Activated CD4-positive, CD25-positive, alpha-beta regulatory T cell treated with anti-CD3 and anti-CD28 coated beads, Interleukin-2, amount 50 U/mL, for 16 hours (primary cell): ENCODE results near the gene NKPD1.

Experiments used
- DNase-seq: peaks from one replicate; pipeline ENCODE4 v3.0.0-alpha.2; 2020; ENCODE audit warnings: low read depth, low spot score

NKPD1 gene

DNA sequence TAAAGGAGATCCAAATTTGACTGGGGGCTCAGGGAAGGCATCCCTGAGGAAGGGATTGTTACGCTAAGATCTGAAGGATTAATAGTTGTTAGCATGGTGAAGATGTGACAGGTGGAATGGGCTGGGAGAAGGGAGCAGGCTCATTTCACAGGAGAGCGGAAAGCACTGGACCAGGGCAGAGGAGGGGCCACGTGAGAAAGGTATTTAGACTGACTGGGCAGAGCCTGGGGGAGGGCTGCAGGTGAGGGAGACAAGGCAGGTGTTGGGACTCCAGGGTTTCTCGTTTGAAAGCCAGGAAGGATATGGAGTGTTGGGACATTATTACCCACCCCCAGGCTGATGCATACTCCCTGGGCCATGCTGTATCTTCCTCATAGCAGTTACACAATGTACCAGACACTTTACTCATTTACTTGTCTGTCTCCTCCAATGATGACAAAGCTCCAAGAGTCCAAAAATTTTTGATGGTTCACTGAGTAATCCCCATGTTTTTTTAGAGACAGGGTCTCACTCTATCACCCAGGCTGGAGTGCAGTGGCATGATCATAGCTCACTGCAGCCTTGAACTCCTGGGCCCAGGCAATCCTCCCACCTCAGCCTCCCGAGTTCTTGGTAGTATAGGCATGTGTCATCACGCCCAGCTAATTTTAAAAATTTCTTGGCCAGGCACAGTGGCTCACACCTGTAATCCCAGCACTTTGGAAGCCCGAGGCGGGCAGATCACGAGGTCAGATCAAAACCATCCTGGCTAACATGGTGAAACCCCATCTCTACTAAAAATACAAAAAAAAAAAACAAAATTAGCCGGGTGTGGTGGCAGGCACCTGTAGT, 14.9 kb upstream of the NKPD1 start:
- no peak for DNase-seq

DNA sequence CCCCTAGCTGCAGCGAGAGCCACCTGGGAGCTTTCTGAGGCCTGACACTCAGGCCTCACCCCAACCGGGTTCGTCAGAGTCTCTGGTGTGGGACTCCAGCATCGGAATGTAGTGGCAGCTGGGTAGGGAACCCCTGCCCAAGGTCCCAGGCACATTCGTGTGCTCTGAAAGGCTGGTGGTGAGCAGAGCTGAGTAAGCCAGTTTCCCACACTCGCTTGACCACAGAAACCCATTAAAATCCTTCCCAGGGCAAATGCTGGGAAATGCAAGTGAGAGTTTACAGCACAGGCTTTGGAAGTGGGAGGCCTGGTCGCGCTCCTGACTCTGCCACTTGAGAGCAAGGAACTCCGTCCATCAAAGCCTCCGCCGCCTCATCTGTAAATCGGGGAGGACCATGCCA, 13.0 kb upstream of the NKPD1 start:
- no peak for DNase-seq

DNA sequence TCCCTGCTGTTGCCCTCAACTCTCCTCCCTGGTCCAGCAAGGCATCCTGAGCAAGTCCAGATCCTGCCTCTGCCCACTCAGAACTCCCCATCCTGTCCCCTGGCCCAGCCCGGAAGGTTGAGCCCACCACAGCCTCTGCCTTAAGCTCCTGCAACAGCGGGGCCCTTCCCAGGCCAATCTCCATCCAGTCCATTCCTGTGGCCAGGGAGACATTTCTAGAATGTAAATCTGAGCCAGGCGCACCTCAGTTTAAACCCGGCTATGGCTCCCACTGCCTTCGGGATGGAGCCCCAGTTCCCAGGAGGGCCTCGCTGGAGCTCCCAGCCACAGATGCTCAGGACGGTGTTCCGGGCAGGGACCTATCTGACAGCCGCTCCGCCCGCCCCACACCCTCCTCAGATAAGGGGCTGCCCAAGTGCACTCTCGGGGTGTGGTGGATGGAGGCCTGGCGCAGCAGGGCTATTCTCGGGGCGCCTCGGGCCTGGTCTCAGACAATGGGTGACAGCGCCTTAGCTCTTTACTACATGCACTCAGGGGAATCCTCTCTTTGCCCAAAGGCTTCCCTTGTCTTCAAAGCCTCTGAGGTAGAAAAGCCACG, 11.9 kb upstream of the NKPD1 start:
- no peak for DNase-seq

DNA sequence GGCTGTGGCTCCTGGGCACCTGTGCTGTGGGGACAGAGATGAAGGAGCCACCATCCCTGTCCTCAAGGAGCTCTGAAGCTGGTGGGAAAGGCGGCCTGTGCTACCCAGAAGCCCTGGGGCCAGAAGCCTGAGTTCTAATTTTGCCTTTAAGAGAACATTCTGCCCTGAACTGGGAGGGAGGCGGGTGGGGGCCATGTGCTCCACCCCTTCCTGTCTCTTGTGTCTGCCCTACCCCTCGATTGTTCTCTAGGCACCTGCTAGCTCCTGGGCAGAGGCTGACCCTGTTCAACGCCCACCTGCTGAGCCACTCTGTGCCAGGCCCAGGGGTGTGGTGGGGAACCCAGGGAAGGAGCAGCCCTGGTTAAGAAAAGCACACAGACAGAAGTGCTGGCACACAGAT, 11.4 kb upstream of the NKPD1 start:
- no peak for DNase-seq

DNA sequence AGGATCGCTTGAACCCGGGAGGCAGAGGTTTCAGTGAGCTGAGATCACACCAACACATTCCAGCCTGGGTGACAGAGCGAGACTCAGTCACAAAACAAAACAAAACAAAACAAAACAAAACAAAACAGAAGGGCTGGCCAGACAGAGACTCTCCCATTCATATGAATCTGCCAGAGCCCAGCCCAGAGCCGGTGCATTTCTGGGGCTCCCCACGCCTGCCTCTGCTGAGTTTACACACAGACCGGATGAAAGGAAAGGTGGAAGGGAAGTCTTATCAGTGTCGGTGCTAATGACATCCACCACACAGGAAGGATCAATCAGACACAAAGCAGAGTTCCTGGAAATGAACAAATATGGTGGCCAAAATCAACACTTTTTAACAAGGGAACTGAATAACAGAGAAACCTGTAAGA, 10.4 kb upstream of the NKPD1 start:
- DNase-seq = no peak

DNA sequence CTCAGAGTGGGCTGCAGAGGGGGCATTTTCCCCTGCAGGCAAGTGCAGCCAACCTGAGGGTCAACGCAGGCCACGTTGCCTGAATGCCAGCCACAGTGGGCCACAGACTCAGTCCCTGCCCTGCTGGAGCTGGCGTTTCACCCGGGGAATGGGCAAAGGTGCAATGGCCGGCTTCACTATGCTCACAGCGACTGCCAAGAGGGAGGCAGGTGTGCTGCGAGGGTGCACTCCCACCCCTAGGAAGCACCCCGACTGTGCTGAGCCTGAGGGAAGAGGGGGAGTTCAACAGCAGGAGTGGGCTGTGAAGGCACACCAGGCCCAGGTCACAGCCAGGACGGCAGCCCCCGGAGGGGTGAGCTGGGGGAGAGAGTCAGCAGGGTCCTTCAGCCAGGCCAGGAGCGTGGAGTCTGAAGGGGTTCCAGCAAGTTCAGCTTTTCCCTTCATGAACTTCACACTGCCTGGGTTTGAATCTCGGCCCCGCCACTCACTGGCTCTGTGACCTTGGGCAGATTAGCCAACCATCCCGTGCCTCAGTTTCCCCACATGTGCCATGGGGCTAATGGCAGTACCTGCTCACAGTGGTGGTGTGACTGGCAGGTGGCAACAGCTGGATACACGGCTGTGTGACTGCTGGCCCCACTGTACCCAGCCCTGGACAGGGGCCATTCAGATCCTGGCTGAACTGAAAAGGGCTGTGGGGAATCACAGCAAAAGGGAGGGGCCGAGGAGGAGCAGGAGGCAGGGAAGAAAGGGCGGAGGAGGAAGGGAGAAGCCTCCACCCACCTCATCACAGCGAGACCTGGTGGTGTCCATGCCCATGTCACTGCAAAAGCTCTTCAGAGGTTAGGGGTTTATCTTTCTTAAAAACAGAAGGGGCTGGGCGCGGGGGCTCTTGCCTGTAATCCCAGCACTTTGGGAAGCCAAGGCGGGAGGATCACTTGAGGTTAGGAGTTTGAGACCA, 9.6 kb upstream of the NKPD1 start:
- no peak for DNase-seq

DNA sequence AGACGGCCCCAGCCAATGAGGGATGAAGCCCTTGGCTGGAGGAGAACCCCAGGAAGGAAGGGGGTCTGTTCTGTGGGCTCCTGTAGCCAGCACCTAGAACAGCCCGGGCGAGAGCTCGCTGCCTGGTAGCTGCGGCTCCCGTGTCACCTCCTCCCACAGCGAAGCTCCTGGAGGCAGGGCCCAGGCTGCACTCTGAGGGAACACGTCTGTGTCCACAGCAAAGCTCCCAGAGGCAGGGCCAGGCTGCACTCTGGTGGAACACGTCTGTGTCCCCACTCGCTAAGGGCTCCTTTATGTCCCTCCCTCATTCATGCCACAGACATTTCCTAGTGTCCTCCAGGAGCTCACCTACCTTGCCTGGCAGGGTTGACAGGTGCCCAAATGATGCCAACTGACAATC, 8.8 kb upstream of the NKPD1 start:
- no peak for DNase-seq

DNA sequence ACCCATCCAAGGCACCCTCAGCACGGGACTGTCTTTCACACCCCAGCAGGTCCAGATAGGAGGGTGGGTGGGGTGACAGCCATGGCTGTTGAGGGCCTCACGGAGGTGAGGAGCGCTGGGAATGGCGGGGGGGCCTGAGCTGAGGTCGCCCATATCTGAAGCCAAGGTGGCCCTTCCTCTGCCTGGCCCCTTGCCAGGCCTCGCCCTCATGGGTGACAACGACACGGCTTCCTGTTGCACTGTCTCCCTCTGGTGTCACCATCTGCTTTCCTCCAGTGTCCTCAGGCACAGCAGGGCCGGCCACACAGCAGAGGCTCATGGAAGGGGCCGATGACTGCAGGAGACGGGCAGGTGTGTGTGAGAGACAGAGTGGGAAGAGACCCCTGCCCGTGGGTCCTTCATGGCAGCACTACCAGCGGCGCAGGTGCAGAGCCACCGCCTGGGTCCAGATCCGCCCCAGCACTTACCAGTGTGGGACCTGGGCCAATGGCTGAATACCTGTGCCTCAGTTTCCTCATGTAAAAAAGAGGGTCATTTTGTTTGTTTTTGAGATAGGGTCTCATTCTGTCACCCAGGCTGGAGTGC, 8.1 kb upstream of the NKPD1 start:
- DNase-seq = no peak

DNA sequence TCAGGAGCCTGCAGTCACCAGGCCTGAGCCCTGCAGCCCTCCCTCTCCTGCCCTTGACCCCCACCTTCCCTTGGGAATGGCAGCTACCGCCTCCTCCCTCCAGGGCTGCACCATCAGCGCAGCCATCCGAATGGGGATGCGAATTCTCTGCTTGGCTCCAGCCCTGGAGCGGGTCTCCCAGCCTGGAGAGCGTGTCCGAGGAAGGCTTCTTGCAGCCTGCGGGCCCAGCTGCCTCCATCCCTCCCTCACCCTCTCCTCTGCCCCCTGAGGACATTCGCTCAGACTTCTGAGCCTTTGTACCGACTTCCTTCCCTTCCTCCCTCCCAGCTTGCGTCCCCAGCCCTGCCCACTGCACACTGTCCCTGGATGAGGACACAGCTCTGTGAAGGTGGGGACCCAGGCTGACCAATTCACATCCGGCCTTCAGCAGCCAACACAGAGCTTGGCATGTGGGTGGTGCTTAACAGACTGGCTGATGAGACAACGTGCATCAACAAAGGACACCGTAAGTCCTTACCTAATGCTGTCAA, 6.0 kb upstream of the NKPD1 start:
- no peak for DNase-seq

DNA sequence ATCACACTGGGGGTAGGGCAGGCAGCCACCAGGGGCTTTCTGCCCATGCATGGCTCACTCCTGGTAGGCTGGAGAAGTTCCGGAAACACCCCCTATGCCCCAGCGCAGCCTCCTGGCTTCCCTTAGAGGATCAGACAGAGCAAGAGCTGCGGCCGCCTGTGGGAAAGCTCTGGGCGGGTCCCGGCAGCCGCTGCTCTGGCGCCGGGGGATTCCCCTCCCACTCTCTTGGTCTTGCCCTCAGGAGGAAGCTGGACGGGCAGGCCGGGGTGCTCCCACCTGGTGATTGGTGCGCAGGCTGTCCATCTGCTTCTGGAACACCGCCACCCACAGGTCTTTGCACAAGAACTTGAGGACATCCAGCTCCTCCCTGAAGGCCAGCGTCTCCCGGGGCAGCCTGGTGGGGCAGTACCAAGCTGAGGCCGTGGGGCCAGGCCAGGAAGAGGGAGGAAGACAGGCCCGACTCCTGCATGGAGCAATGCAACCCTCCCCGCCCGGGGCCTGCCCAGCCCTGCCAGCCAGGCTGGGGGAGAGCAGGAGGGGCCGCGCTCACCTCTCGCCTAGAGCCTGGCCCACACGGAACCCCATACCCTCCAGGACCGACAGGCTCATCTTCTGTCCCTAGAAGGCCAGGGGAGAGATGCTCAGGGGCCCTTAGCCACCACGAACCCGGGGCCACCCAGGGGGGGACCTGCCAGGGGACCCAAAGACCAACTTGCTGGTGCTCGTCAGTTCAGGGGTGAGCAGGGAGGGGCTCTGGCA, 4.0 kb upstream of the NKPD1 start:
- no peak for DNase-seq

DNA sequence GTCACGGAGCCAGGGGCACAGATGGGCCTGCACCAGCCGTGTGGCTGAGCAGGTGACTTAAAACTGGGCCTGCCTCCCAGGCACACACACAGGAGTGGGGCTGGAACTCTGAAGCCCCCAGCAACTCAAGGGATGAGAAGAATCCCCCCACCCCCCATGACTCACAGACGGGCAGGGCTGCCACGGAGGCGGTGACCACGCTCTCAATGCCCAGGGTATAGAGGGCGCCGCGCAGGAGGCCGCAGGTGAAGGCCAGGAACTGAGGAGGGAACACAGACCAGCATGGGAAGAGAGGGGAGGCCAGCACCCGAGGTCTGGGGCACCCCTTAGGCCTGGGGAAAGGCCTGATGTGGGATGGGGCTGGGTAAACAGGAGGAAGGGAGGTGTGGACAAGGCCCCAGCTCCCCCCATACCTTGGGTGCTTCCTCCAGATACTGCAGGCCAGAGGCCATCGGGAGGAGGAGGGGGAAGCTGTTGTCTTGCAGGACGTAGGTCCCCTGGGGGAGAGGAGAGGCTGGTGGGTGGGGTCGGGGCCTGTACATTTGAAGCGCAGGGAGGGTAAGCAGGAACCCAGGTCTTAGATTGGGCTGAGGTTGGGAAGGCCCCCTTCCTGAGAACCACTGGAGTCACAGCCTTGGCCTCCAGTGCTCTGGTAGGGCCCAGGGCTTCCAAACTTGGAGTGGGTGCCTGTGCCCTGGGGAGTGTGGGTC, 3.1 kb upstream of the NKPD1 start:
- DNase-seq = no peak

DNA sequence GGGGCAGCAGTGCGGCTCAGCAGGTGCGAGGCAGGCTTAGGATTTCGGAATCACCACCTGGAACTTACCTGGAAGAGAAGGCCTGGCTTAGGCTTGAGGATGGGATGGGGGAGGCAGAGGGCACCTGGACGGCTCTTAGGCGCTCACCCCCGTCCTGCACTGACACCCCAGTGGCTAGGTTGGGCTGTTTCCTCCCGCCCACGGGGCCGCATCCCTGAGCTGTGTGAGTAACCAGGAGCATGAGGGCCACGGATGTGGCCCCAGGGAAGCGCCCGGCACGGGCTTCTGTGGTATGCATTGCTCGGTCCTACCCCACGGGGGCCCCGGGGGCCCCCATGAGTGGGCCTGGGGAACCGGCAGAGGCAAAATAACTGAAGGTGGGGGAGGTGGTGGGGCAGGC, 2.4 kb upstream of the NKPD1 start:
- no peak for DNase-seq

DNA sequence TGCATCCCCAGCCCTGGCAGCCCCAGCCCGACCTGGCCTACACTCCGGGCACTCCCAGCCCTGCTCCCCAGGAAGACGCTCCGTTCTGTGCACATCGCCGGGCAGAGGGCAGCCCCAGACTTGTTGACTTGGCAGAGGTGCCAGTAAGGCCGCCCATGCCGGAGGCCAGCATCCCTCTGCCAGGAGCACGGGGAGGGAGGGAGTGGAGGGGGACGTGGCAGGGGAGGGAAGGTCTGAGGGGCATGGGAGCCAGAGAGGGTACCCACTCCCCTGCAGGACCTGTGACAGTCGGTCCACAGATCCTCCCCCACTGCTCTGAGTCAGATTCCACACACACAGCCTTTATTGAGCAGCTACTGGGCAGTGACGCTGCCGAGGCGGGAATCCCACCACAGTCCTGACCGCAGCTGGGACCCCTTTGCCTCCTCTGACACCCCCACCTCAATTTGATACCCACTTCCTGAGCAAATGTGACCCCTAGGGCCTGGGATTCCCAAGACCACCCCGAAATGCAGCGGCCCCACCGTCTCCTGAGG, 1.9 kb upstream of the NKPD1 start:
- no peak for DNase-seq

DNA sequence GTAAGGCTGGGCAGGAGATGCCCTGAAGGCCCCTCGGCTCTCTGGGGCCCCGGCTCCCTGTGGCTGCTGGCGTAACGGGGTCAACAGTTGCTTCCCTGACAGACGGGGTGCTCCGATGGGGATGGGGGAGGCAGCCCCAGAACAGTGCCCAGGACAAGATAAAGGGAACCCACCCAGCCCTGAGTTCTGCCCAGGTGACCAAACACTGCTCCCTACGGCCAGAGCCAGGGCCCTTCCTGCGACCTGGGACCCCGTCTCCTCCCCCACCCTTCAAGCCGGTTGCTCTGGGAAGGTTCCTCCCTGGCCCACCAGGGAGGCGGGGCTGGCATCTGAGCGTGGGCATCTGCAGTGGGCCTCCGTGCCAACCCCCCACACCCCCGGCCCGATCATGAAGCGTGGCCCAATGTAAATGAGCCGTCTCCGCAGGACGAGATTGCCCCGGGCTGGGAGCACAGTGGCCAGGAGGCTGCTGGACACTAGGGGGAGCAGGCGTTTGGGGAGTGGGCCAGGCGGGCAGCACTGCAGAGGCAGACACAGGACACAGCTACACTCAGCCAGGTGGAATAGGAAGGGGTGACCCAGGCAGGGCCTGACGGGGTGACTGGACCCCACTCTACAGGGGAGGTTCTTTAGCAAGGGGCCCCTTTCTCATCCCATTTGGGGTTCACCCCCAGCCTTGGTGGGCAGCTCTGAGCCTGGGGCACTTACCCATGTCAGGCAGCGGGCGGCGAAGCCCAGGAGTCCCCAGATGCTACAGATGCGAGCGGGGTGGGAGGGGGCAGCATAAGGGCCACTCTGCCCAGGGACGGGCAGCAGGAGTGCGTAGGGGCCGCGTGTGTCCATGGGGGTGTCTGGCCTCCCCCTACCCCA, 1.2 kb upstream of the NKPD1 start:
- no peak for DNase-seq

DNA sequence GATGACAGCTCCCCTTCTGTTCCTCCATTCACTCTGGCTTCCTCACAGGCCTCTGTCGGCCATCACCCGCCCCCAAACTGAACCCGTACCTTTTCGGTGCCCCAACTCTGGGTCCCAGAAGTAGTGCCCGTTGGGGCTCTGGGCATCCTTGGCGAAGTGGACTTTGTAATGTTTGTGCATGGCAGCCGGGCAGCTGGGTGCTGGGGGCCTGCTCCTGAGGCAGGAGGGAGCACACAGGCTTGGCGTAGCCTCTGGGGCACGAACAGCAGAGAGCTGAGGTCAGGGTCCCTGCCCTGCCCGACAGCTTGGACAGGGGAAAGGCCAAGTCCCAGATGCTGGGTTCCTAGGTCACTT, 834 bp downstream of the NKPD1 start:
- DNase-seq = no peak

DNA sequence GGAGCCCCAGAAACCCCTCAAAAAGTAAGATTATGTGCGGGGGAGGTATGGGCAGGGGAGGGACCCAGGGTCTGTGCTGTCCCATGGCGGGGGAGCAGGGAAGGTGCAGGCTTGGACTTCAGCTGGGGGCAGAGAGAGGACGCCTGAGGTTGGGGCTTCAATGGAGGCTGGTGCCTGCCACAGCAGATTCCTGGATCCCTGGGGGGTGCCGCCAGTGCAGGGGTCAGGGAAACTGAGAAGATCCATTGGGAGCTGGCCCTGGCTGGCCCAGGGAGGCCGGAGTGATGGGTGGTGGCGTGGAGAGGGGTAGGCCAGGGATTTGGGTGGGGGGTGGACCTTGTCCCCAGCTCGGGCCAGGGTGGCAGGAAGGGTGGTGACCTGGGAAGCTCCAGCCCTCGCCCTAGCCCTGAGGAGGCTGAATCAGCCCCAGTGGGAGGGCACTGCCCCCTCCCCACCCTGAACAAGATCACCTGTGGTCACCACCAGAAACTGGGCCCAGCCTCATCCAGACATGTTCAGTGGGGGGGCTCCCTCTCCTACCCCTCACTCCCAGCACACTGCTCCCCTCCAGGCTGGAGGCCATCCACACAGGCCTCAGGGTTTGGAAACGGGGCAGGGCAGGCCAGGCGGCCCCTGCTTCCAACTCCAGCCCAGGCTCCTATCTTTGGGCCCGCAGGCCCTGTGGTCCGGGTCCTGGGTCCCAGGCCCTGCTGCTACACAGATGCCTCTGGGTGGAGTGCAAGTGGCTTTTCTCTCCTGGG, 1.4 kb downstream of the NKPD1 start:
- DNase-seq = no peak

DNA sequence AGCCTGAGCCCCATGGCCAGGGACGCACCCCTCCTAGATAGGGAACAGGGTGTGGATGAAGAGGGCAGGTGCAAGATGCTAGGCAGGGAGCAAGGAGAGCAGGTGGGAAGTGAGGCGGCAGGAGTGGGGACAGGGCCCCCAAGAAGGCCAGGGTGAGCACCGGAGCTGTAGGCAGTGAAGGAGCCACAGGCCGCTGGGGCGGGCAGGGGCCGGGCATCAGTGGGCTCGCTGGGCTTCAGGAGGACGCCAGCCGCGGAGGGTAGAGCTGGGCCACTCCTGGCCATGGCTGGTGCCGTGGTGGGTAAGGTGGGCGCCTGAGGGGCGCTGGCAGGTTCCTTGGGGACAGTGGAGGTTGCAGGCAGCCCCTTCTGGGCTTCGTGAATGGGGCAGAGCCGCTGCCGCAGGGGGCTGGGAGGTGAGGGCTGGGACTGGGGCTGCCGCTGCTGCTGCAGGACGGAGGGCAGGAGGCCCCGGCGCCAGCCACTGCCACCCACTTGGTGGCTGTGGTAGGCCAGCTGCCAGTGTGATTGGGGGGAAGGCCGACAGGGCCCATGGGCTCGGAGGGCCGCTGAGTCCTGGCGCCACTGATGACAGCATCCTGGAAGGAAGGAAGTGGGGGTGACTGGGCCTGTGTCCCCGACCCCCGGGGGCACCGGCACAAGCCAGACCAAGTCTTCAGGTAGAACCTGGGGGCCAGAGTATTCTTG, 2.1 kb downstream of the NKPD1 start:
- DNase-seq = no peak

DNA sequence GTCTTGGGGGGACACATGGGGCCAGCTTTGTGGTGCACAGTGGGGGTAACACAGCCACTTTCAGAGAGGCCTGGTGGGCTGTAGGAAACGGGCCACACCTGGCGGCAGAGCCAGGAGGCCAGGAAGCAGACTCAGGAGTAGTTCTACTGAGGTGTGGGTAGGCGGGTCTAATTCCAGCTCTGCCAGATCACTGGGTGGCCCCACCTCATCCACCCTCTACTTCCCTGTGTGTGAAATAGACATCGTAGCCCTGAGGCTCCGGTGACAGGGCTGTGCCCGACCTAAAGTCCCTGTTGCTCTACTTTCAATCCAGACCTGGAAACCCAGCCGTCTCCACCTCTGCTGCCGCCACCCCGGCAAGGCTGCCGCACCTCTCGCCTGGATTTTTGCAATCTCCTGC, 4.0 kb downstream of the NKPD1 start:
- no peak for DNase-seq
